ENCODE measurements around the gene PCDHGA2. TPM values are rescaled to one million over a fixed set of nuclear protein-coding genes. Genes with fewer than 3 reads are reported as not detected.

The PCDHGA2 gene
- total and polyA plus RNA-seq, 9 of the 15 experiments (the other 6 are each of a cell fraction or from before 2014, with no cell fraction given) = 0.07 to 0.27 (median 0.15) TPM; not detected in 2

DNA sequence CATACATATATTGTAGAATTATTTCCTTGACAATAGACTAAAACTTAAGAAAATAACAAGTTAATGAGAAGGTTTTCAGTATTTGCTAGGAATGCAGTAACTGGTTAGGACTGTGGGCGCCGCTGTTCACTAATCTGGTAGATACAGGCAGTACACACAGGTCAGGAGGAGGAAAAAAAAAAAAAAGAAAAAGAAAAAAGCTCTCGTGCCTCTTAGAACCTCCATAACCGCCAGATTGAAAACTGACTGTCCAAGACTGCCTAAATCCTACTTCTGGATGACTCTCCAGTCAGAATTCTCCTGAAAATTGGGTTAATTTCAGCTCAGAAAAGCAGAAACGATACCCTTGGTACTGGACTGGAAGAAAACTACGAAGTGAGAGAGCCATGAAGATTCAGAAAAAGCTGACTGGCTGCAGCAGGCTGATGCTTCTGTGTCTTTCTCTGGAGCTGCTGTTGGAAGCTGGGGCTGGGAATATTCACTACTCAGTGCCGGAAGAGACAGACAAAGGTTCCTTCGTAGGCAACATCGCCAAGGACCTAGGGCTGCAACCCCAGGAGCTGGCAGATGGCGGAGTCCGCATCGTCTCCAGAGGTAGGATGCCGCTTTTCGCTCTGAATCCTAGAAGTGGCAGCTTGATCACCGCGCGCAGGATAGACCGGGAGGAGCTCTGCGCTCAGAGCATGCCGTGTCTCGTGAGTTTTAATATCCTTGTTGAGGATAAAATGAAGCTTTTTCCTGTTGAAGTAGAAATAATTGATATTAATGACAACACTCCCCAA lies 8.1 kb upstream of the PCDHGA2 start, which contains the start of gene PCDHGA1 (continued):
- TF ChIP-seq HSF4 (CRISPR knock-in tag; IDR thresholded peaks at IDR 0.05; ENCODE audit: borderline replicate concordance) (no peak), DACH1 (IDR thresholded peaks at IDR 0.05; ENCODE audit: partially characterized antibody) (no peak), ZNF644 (tag; IDR thresholded peaks at IDR 0.05; ENCODE audit: low read depth) (no peak), HDAC8 (tag; IDR thresholded peaks at IDR 0.05) (no peak), FOXP1 (CRISPR knock-in tag; IDR thresholded peaks at IDR 0.05) (no peak), POLR2G (IDR thresholded peaks at IDR 0.05; ENCODE audit: low read depth, low read length) (no peak), CBFA2T2 (conservative IDR thresholded peaks at IDR 0.05) (no peak), ZNF583 (CRISPR knock-in tag; IDR thresholded peaks at IDR 0.05) (no peak), ZNF384 (IDR thresholded peaks at IDR 0.05; ENCODE audit: low read depth, low read length) (peak; percentile 89), ZKSCAN8 (CRISPR knock-in tag; IDR thresholded peaks at IDR 0.05) (no peak), TBL1XR1 (IDR thresholded peaks at IDR 0.05; ENCODE audit: low read length in 2 of 2) (no peak), ZNF324 (CRISPR knock-in tag; IDR thresholded peaks at IDR 0.05) (no peak), CEBPB (tag; IDR thresholded peaks at IDR 0.05) (no peak), SREBF1 (IDR thresholded peaks at IDR 0.05; ENCODE audit: borderline replicate concordance, low read depth, low read length) (no peak), YBX1 (IDR thresholded peaks at IDR 0.05) (no peak), ZNF274 (IDR thresholded peaks at IDR 0.05; ENCODE audit: borderline replicate concordance, low read depth, low read length) (no peak)
- TF ChIP-seq, protein P1, sequence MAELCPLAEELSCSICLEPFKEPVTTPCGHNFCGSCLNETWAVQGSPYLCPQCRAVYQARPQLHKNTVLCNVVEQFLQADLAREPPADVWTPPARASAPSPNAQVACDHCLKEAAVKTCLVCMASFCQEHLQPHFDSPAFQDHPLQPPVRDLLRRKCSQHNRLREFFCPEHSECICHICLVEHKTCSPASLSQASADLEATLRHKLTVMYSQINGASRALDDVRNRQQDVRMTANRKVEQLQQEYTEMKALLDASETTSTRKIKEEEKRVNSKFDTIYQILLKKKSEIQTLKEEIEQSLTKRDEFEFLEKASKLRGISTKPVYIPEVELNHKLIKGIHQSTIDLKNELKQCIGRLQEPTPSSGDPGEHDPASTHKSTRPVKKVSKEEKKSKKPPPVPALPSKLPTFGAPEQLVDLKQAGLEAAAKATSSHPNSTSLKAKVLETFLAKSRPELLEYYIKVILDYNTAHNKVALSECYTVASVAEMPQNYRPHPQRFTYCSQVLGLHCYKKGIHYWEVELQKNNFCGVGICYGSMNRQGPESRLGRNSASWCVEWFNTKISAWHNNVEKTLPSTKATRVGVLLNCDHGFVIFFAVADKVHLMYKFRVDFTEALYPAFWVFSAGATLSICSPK (IDR thresholded peaks at IDR 0.05; ENCODE audit: borderline replicate concordance) = no peak
- TF ChIP-seq, protein P2, sequence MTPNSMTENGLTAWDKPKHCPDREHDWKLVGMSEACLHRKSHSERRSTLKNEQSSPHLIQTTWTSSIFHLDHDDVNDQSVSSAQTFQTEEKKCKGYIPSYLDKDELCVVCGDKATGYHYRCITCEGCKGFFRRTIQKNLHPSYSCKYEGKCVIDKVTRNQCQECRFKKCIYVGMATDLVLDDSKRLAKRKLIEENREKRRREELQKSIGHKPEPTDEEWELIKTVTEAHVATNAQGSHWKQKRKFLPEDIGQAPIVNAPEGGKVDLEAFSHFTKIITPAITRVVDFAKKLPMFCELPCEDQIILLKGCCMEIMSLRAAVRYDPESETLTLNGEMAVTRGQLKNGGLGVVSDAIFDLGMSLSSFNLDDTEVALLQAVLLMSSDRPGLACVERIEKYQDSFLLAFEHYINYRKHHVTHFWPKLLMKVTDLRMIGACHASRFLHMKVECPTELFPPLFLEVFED (CRISPR knock-in tag; conservative IDR thresholded peaks at IDR 0.05) = no peak
